Measurements from ENCODE around the gene SLC8A3. TPM values are rescaled to one million over a fixed set of nuclear protein-coding genes. Genes with fewer than 3 reads are reported as not detected.

Gene SLC8A3
- total and polyA plus RNA-seq, 2 of the 13 experiments (the other 11 are each of a cell fraction or from before 2014, with no cell fraction given), result 0.01 to 0.02 TPM

- no peak for DNase-seq (ENCODE audit: low spot score)
- Histone ChIP-seq H3K9ac (ENCODE audit: insufficient read depth, low read depth, low read length) (no peak overlapping the region), H3K27ac (ENCODE audit: extremely low read length, insufficient read depth, low read length) (no peak overlapping the region), H3K27me3 (ENCODE audit: control insufficient read depth in 1 of 2, insufficient read depth in 2 of 2, low read length in 2 of 2) (no peaks in the 10 kb centered on the region), H3K9me3 (ENCODE audit: low read length) (no peaks in the 10 kb centered on the region), H3K79me2 (ENCODE audit: insufficient read depth, low read length) (no peaks in the 10 kb centered on the region), H4K20me1 (ENCODE audit: insufficient read depth, low read length) (no peaks in the 10 kb centered on the region), H3K4me3 (replicated peaks in 1 of 3; ENCODE audit: insufficient read depth in 1 of 3, low read depth in 2 of 3, low read length in 3 of 3) (no peak overlapping the region), H3K36me3 (replicated peaks in 1 of 2; ENCODE audit: control insufficient read depth in 1 of 2, insufficient read depth in 2 of 2, low read length in 2 of 2) (peaks cover 21 to 42% of the 10 kb centered on the region in 2 experiments), H3K4me2 (ENCODE audit: low read depth, low read length) (no peak overlapping the region), H2AFZ (ENCODE audit: low read length) (no peak overlapping the region), H3K4me1 (ENCODE audit: insufficient read depth, low read length) (peaks cover 20% of the 10 kb centered on the region)
- no TSS peak for BruUV-seq (replicated peaks)
- in situ Hi-C loops (cut with HindIII; ENCODE audit: extremely low pct_ligation_motif_present, low pct_unique_long_range_greater_than_20kb), result loop anchor here (25.0 kb wide), 1 partner anchor 424 kb away; no protein-coding TSS in a partner anchor
- ChIA-PET POLR2A (no interaction called here), CTCF (ENCODE audit: low intra/inter-chr PET ratio, low total read pairs) (no interaction called here)
- intact Hi-C loops (cut with micrococcal nuclease; ENCODE audit: unreplicated experiment), result loop anchor here (5.0 kb wide), 1 partner anchor 194 kb away; no protein-coding TSS in a partner anchor
- 97% methylated on average over 6 of the region's 6 CpGs for WGBS (ENCODE audit: low lambda C conversion rate)
- TF ChIP-seq ZNF235 (CRISPR knock-in tag; IDR thresholded peaks at IDR 0.05; ENCODE audit: borderline replicate concordance), result no peak
- no peak for FAIRE-seq
- no peak for ATAC-seq
These were observed 177.7 kb downstream of the SLC8A3 start for GRCh38 chr14:70011098-70011497.

- peaks cover 31% of the 10 kb centered on the region for H3K4me1 ChIP-seq (ENCODE audit: insufficient read depth, low read length)
- H3K4me3 ChIP-seq (replicated peaks in 1 of 3; ENCODE audit: insufficient read depth in 1 of 3, low read depth in 2 of 3, low read length in 3 of 3), result no peak overlapping the region
- peaks cover 20 to 35% of the 10 kb centered on the region in 2 experiments for H3K36me3 ChIP-seq (replicated peaks in 1 of 2; ENCODE audit: control insufficient read depth in 1 of 2, insufficient read depth in 2 of 2, low read length in 2 of 2)
- no peak overlapping the region for H3K4me2 ChIP-seq (ENCODE audit: low read depth, low read length)
- no peaks in the 10 kb centered on the region for H3K9me3 ChIP-seq (ENCODE audit: low read length)
- FAIRE-seq, result no peak
- no peaks in the 10 kb centered on the region for H3K79me2 ChIP-seq (ENCODE audit: insufficient read depth, low read length)
- ATAC-seq, result no peak
- TF ChIP-seq SYNCRIP (IDR thresholded peaks at IDR 0.05; ENCODE audit: insufficient read depth, low read depth, low read length), result no peak
- TF ChIP-seq, protein P1, sequence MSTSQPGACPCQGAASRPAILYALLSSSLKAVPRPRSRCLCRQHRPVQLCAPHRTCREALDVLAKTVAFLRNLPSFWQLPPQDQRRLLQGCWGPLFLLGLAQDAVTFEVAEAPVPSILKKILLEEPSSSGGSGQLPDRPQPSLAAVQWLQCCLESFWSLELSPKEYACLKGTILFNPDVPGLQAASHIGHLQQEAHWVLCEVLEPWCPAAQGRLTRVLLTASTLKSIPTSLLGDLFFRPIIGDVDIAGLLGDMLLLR (CRISPR knock-in tag; IDR thresholded peaks at IDR 0.05), result no peak
- no peak for TF ChIP-seq EP300 (IDR thresholded peaks at IDR 0.05; ENCODE audit: low read depth in 2 of 2, low read length in 2 of 2)
- TF ChIP-seq EP300 (CRISPR knock-in tag; IDR thresholded peaks at IDR 0.05; ENCODE audit: borderline replicate concordance), result no peak
- TF ChIP-seq MTF2 (CRISPR knock-in tag; IDR thresholded peaks at IDR 0.05; ENCODE audit: borderline replicate concordance), result no peak
- TF ChIP-seq ZNF136 (CRISPR knock-in tag; IDR thresholded peaks at IDR 0.05; ENCODE audit: low read depth), result no peak
- TF ChIP-seq ATF7 (IDR thresholded peaks at IDR 0.05), result no peak
- TF ChIP-seq ATF7 (CRISPR knock-in tag; IDR thresholded peaks at IDR 0.05), result no peak
- H3K27me3 ChIP-seq (ENCODE audit: control insufficient read depth in 1 of 2, insufficient read depth in 2 of 2, low read length in 2 of 2), result no peaks in the 10 kb centered on the region
- DNase-seq (ENCODE audit: low spot score), result no peak
- intact Hi-C loops (cut with micrococcal nuclease; ENCODE audit: unreplicated experiment), result loop anchor here (5.0 kb wide), 2 partner anchors 68 to 193 kb away; no protein-coding TSS in a partner anchor
- ChIA-PET POLR2A (no interaction called here), CTCF (ENCODE audit: low intra/inter-chr PET ratio, low total read pairs) (no interaction called here)
- in situ Hi-C loops (cut with HindIII; ENCODE audit: extremely low pct_ligation_motif_present, low pct_unique_long_range_greater_than_20kb), result loop anchor here (25.0 kb wide), 1 partner anchor 423 kb away; no protein-coding TSS in a partner anchor
- no peaks in the 10 kb centered on the region for H4K20me1 ChIP-seq (ENCODE audit: insufficient read depth, low read length)
- H2AFZ ChIP-seq (ENCODE audit: low read length), result no peak overlapping the region
- BruUV-seq (replicated peaks), result no TSS peak
- no peak overlapping the region for H3K27ac ChIP-seq (ENCODE audit: extremely low read length, insufficient read depth, low read length)
- no peak overlapping the region for H3K9ac ChIP-seq (ENCODE audit: insufficient read depth, low read depth, low read length)
- WGBS (ENCODE audit: low lambda C conversion rate), result 94% methylated on average over 4 of the region's 8 CpGs
These were observed 178.8 kb downstream of the SLC8A3 start for GRCh38 chr14:70009961-70010360.
